ENCODE measurements around the gene PPP1CB.

The PPP1CB gene

DNA sequence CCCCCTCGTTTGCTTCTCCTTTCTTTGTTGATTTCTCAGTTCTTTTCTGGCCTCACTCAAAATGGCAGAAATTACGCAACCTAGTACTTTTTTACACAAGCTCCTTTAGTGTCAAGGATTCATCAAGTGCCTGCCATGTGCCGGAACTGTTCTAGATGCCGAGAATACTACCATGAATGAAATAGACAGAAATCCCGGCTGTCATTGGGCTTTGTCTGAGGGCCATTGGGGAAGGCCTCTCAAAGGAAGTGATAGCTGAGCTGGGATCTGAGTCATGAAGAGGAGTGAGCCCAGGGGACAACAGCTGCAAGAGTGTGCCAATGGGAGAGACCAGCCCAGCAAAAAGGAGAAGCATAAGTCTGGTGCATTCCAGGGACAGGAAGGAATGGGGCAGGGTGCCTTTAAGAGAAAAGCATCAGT lies 34.3 kb upstream of the PPP1CB start:
- TF ChIP-seq CTCF (IDR thresholded peaks at IDR 0.05): no peak
- DNase-seq: peak; percentile 78 to 86
- H3K4me1 ChIP-seq: peaks cover 0 to 46% (median 33%) of the 10 kb centered on the region in 4 donors
- no peak overlapping the region for H3K4me3 ChIP-seq
- no peaks in the 10 kb centered on the region for H3K9me3 ChIP-seq
- peak overlapping the region; percentile 75 to 76 for H3K27ac ChIP-seq
- no peaks in the 10 kb centered on the region for H3K27me3 ChIP-seq
- H3K36me3 ChIP-seq: peaks cover 0 to 2% (median 0%) of the 10 kb centered on the region in 3 donors
- intact Hi-C loops (cut with DNase I; ENCODE audit: low total_unique reads): no loop called here

- H3K9me3 ChIP-seq: no peaks in the 10 kb centered on the region
- TF ChIP-seq CTCF (IDR thresholded peaks at IDR 0.05): no peak
- peak overlapping the region in 1 of 2 donors; percentile 75 for H3K27ac ChIP-seq
- H3K4me3 ChIP-seq: no peak overlapping the region
- no peaks in the 10 kb centered on the region for H3K27me3 ChIP-seq
- peaks cover 0 to 62% (median 33%) of the 10 kb centered on the region in 4 donors for H3K4me1 ChIP-seq
- intact Hi-C loops (cut with DNase I; ENCODE audit: low total_unique reads): no loop called here
- H3K36me3 ChIP-seq: peaks cover 0 to 11% (median 4%) of the 10 kb centered on the region in 3 donors
- no peak for DNase-seq
These were observed 31.3 kb upstream of the PPP1CB start for GRCh38 chr2:28720345-28720744.

- Histone ChIP-seq H3K9me3 (no peaks in the 10 kb centered on the region), H3K4me3 (no peak overlapping the region), H3K27ac (no peak overlapping the region), H3K36me3 (peaks cover 0 to 17% (median 4%) of the 10 kb centered on the region in 3 donors), H3K27me3 (no peaks in the 10 kb centered on the region), H3K4me1 (peaks cover 0 to 60% (median 27%) of the 10 kb centered on the region in 4 donors)
- no peak for TF ChIP-seq CTCF (IDR thresholded peaks at IDR 0.05)
- intact Hi-C loops (cut with DNase I; ENCODE audit: low total_unique reads): no loop called here
- no peak for DNase-seq
These were observed 29.9 kb upstream of the PPP1CB start for GRCh38 chr2:28721601-28722191.

- H3K9me3 ChIP-seq: no peaks in the 10 kb centered on the region
These were observed 26.5 kb upstream of the PPP1CB start for GRCh38 chr2:28725021-28725711.

DNA sequence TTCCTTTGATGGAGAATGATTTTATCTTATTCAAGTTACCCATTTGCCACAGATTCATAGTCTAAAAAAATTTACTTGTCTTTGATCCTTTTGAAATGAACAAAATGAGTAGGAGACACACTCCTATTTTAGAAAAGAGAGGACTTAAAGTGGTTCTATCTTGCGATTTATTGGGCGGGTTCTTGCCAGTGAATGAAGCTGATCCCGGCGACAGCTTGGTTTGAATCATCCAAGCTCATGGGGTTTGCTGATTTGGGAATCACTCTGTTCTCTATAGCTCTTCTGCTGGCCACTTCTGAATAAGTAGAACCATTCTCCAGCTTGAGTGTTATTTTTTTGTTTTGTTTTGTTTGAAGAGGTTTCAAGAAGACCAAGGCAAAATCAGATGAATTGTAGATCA lies 25.5 kb upstream of the PPP1CB start:
- Histone ChIP-seq H3K4me1 (peaks cover 0 to 71% (median 13%) of the 10 kb centered on the region in 4 donors), H3K36me3 (peaks cover 0 to 17% (median 8%) of the 10 kb centered on the region in 3 donors), H3K4me3 (no peak overlapping the region), H3K9me3 (no peaks in the 10 kb centered on the region), H3K27me3 (no peaks in the 10 kb centered on the region), H3K27ac (peak overlapping the region in 1 of 2 donors; percentile 61)
- intact Hi-C loops (cut with DNase I; ENCODE audit: low total_unique reads): no loop called here
- DNase-seq: no peak
- TF ChIP-seq CTCF (IDR thresholded peaks at IDR 0.05): no peak

More at GRCh38 chr2:28725021-28725711, 26.5 kb upstream of the PPP1CB start:
- H3K27me3 ChIP-seq: no peaks in the 10 kb centered on the region
- peaks cover 0 to 61% (median 12%) of the 10 kb centered on the region in 4 donors for H3K4me1 ChIP-seq
- peaks cover 0 to 17% (median 8%) of the 10 kb centered on the region in 3 donors for H3K36me3 ChIP-seq
- TF ChIP-seq CTCF (IDR thresholded peaks at IDR 0.05): no peak
- H3K4me3 ChIP-seq: no peak overlapping the region
- intact Hi-C loops (cut with DNase I; ENCODE audit: low total_unique reads): no loop called here
- peak overlapping the region in 1 of 2 donors; percentile 13 for H3K27ac ChIP-seq
- DNase-seq: no peak
